ENCODE data around the gene NSG2.
"Not testable (repeated sequence)": the region's sequence is repeated elsewhere in the genome, so short reads cannot be mapped to it uniquely, and the experiment has no call there.

NSG2 gene

GRCh38 chr5:174146556-174146955, 101.0 kb downstream of the NSG2 start:
- Histone ChIP-seq H3K4me1 (ENCODE audit: insufficient read depth, low read length, poor library complexity, severe bottlenecking) (no peaks in the 10 kb centered on the region), H3F3A (ENCODE audit: low read depth) (no peaks in the 10 kb centered on the region), H3K79me2 (ENCODE audit: insufficient read depth, low read length) (no peaks in the 10 kb centered on the region), H3K9me2 (replicated peaks; ENCODE audit: low read depth, low read length) (no peaks in the 10 kb centered on the region), H4K20me1 (ENCODE audit: insufficient read depth, low read length, poor library complexity, severe bottlenecking) (no peaks in the 10 kb centered on the region), H3K4me2 (ENCODE audit: low read depth, low read length, poor library complexity, severe bottlenecking) (no peak overlapping the region), H3K9ac (ENCODE audit: low read depth, low read length, poor library complexity, severe bottlenecking) (no peak overlapping the region), H3K27me3 (ENCODE audit: insufficient read depth, low read length, poor library complexity, severe bottlenecking) (no peaks in the 10 kb centered on the region), H2AFZ (ENCODE audit: low read length) (no peak overlapping the region), H3K9me3 (ENCODE audit: insufficient read depth, low read depth, low read length) (no peaks in the 10 kb centered on the region), H3K4me3 (ENCODE audit: low read length, poor library complexity, severe bottlenecking) (no peak overlapping the region), H3K36me3 (ENCODE audit: insufficient read depth, low read length) (no peaks in the 10 kb centered on the region)
- TF ChIP-seq CTCF (conservative IDR thresholded peaks at IDR 0.05; ENCODE audit: low read length), result no peak
- TF ChIP-seq EZH2phosphoT487 (IDR thresholded peaks at IDR 0.05; ENCODE audit: borderline replicate concordance), result no peak

GRCh38 chr5:174147012-174147411, 101.5 kb downstream of the NSG2 start:
- H3F3A ChIP-seq (ENCODE audit: low read depth); H3K4me1 ChIP-seq (ENCODE audit: insufficient read depth, low read length, poor library complexity, severe bottlenecking); H3K79me2 ChIP-seq (ENCODE audit: insufficient read depth, low read length); H3K9me3 ChIP-seq (ENCODE audit: insufficient read depth, low read depth, low read length); H3K9me2 ChIP-seq (replicated peaks; ENCODE audit: low read depth, low read length); H3K9ac ChIP-seq (ENCODE audit: low read depth, low read length, poor library complexity, severe bottlenecking); H3K27me3 ChIP-seq (ENCODE audit: insufficient read depth, low read length, poor library complexity, severe bottlenecking); H2AFZ ChIP-seq (ENCODE audit: low read length); H3K4me2 ChIP-seq (ENCODE audit: low read depth, low read length, poor library complexity, severe bottlenecking); H4K20me1 ChIP-seq (ENCODE audit: insufficient read depth, low read length, poor library complexity, severe bottlenecking); H3K36me3 ChIP-seq (ENCODE audit: insufficient read depth, low read length); H3K4me3 ChIP-seq (ENCODE audit: low read length, poor library complexity, severe bottlenecking): not testable (repeated sequence)

- Histone ChIP-seq H3K9me3 (ENCODE audit: insufficient read depth, low read depth, low read length) (no peaks in the 10 kb centered on the region), H3K36me3 (ENCODE audit: insufficient read depth, low read length) (no peaks in the 10 kb centered on the region), H3K9me2 (replicated peaks; ENCODE audit: low read depth, low read length) (no peaks in the 10 kb centered on the region), H3K4me3 (ENCODE audit: low read length, poor library complexity, severe bottlenecking) (no peak overlapping the region), H3K79me2 (ENCODE audit: insufficient read depth, low read length) (no peaks in the 10 kb centered on the region), H3F3A (ENCODE audit: low read depth) (no peaks in the 10 kb centered on the region), H3K4me1 (ENCODE audit: insufficient read depth, low read length, poor library complexity, severe bottlenecking) (no peaks in the 10 kb centered on the region), H3K27me3 (ENCODE audit: insufficient read depth, low read length, poor library complexity, severe bottlenecking) (no peaks in the 10 kb centered on the region), H3K9ac (ENCODE audit: low read depth, low read length, poor library complexity, severe bottlenecking) (no peak overlapping the region), H2AFZ (ENCODE audit: low read length) (no peak overlapping the region), H3K4me2 (ENCODE audit: low read depth, low read length, poor library complexity, severe bottlenecking) (no peak overlapping the region), H4K20me1 (ENCODE audit: insufficient read depth, low read length, poor library complexity, severe bottlenecking) (no peaks in the 10 kb centered on the region)
- TF ChIP-seq CTCF (conservative IDR thresholded peaks at IDR 0.05; ENCODE audit: low read length), result no peak
- TF ChIP-seq EZH2phosphoT487 (IDR thresholded peaks at IDR 0.05; ENCODE audit: borderline replicate concordance), result no peak
Measured at GRCh38 chr5:174147551-174147950, 102.0 kb downstream of the NSG2 start.

GRCh38 chr5:174148721-174149120, 103.2 kb downstream of the NSG2 start:
- no peaks in the 10 kb centered on the region for H3K36me3 ChIP-seq (ENCODE audit: insufficient read depth, low read length)
- TF ChIP-seq EZH2phosphoT487 (IDR thresholded peaks at IDR 0.05; ENCODE audit: borderline replicate concordance) (no peak), CTCF (conservative IDR thresholded peaks at IDR 0.05; ENCODE audit: low read length) (no peak)
- no peaks in the 10 kb centered on the region for H3F3A ChIP-seq (ENCODE audit: low read depth)
- no peaks in the 10 kb centered on the region for H3K9me3 ChIP-seq (ENCODE audit: insufficient read depth, low read depth, low read length)
- no peak overlapping the region for H3K4me2 ChIP-seq (ENCODE audit: low read depth, low read length, poor library complexity, severe bottlenecking)
- no peaks in the 10 kb centered on the region for H3K27me3 ChIP-seq (ENCODE audit: insufficient read depth, low read length, poor library complexity, severe bottlenecking)
- no peak overlapping the region for H3K4me3 ChIP-seq (ENCODE audit: low read length, poor library complexity, severe bottlenecking)
- no peaks in the 10 kb centered on the region for H3K79me2 ChIP-seq (ENCODE audit: insufficient read depth, low read length)
- no peaks in the 10 kb centered on the region for H4K20me1 ChIP-seq (ENCODE audit: insufficient read depth, low read length, poor library complexity, severe bottlenecking)
- no peak overlapping the region for H3K9ac ChIP-seq (ENCODE audit: low read depth, low read length, poor library complexity, severe bottlenecking)
- no peak overlapping the region for H2AFZ ChIP-seq (ENCODE audit: low read length)
- H3K9me2 ChIP-seq (replicated peaks; ENCODE audit: low read depth, low read length), result no peaks in the 10 kb centered on the region
- no peaks in the 10 kb centered on the region for H3K4me1 ChIP-seq (ENCODE audit: insufficient read depth, low read length, poor library complexity, severe bottlenecking)
